ENCODE results near the gene CUX1.
"Not testable (repeated sequence)": the region's sequence is repeated elsewhere in the genome, so short reads cannot be mapped to it uniquely, and the experiment has no call there.

Gene CUX1

GRCh38 chr7:102042016-102042656 is 224.7 kb downstream of the CUX1 start:
- Histone ChIP-seq H3K27me3 (replicated peaks; ENCODE audit: insufficient read depth, low read length) (no peaks in the 10 kb centered on the region), H3K9me3 (replicated peaks; ENCODE audit: insufficient read depth, low read length) (no peaks in the 10 kb centered on the region), H3F3A (ENCODE audit: insufficient read depth, low read length) (no peaks in the 10 kb centered on the region), H2AFZ (ENCODE audit: low read length) (no peak overlapping the region), H3K36me3 (replicated peaks; ENCODE audit: insufficient read depth, low read length) (no peaks in the 10 kb centered on the region), H3K9ac (ENCODE audit: low read length) (no peak overlapping the region), H4K20me1 (ENCODE audit: insufficient read depth, low read length) (no peaks in the 10 kb centered on the region), H3K4me2 (ENCODE audit: low read depth, low read length) (no peak overlapping the region), H3K4me3 (ENCODE audit: low read length) (no peak overlapping the region), H3K4me1 (ENCODE audit: low read length) (no peaks in the 10 kb centered on the region), H3K9me2 (replicated peaks; ENCODE audit: insufficient read depth, low read length) (no peaks in the 10 kb centered on the region), H3K27ac (ENCODE audit: low read length) (no peak overlapping the region), H3K79me2 (ENCODE audit: low read length) (peaks cover 10% of the 10 kb centered on the region)
- no peak for TF ChIP-seq EZH2 (optimal IDR thresholded peaks at IDR 0.05; ENCODE audit: low read depth, low read length)
- TF ChIP-seq CTCF (IDR thresholded peaks at IDR 0.05; ENCODE audit: low read length), result no peak
- no peak for TF ChIP-seq EZH2phosphoT487 (IDR thresholded peaks at IDR 0.05; ENCODE audit: low read length)
- no peak for DNase-seq

- H3K4me3 ChIP-seq (ENCODE audit: low read length); H3K27ac ChIP-seq (ENCODE audit: low read length): not testable (repeated sequence)
These were observed 225.4 kb downstream of the CUX1 start for GRCh38 chr7:102042796-102043195.

GRCh38 chr7:102044641-102044983 is 227.2 kb downstream of the CUX1 start:
- Histone ChIP-seq H3K9me2 (replicated peaks; ENCODE audit: insufficient read depth, low read length) (no peaks in the 10 kb centered on the region), H2AFZ (ENCODE audit: low read length) (no peak overlapping the region), H4K20me1 (ENCODE audit: insufficient read depth, low read length) (no peaks in the 10 kb centered on the region), H3K27me3 (replicated peaks; ENCODE audit: insufficient read depth, low read length) (no peaks in the 10 kb centered on the region), H3F3A (ENCODE audit: insufficient read depth, low read length) (no peaks in the 10 kb centered on the region), H3K4me3 (ENCODE audit: low read length) (no peak overlapping the region), H3K36me3 (replicated peaks; ENCODE audit: insufficient read depth, low read length) (no peaks in the 10 kb centered on the region), H3K27ac (ENCODE audit: low read length) (no peak overlapping the region), H3K4me1 (ENCODE audit: low read length) (no peaks in the 10 kb centered on the region), H3K79me2 (ENCODE audit: low read length) (peaks cover 11% of the 10 kb centered on the region), H3K4me2 (ENCODE audit: low read depth, low read length) (no peak overlapping the region), H3K9me3 (replicated peaks; ENCODE audit: insufficient read depth, low read length) (no peaks in the 10 kb centered on the region), H3K9ac (ENCODE audit: low read length) (no peak overlapping the region)
- no peak for TF ChIP-seq EZH2 (optimal IDR thresholded peaks at IDR 0.05; ENCODE audit: low read depth, low read length)
- no peak for TF ChIP-seq EZH2phosphoT487 (IDR thresholded peaks at IDR 0.05; ENCODE audit: low read length)
- no peak for TF ChIP-seq CTCF (IDR thresholded peaks at IDR 0.05; ENCODE audit: low read length)
- no peak for DNase-seq

More at GRCh38 chr7:102042796-102043195, 225.4 kb downstream of the CUX1 start:
- not testable (repeated sequence) for DNase-seq; H3K27me3 ChIP-seq (replicated peaks; ENCODE audit: insufficient read depth, low read length); H3K4me2 ChIP-seq (ENCODE audit: low read depth, low read length); H3K4me1 ChIP-seq (ENCODE audit: low read length); H3K9ac ChIP-seq (ENCODE audit: low read length); H3F3A ChIP-seq (ENCODE audit: insufficient read depth, low read length); H3K9me3 ChIP-seq (replicated peaks; ENCODE audit: insufficient read depth, low read length); H3K9me2 ChIP-seq (replicated peaks; ENCODE audit: insufficient read depth, low read length); H3K36me3 ChIP-seq (replicated peaks; ENCODE audit: insufficient read depth, low read length); H2AFZ ChIP-seq (ENCODE audit: low read length); H4K20me1 ChIP-seq (ENCODE audit: insufficient read depth, low read length)
- peaks cover 11% of the 10 kb centered on the region for H3K79me2 ChIP-seq (ENCODE audit: low read length)

- H3K9ac ChIP-seq (ENCODE audit: low read length), result no peak overlapping the region
- no peak overlapping the region for H3K4me2 ChIP-seq (ENCODE audit: low read depth, low read length)
- H3K4me3 ChIP-seq (ENCODE audit: low read length), result no peak overlapping the region
- no peaks in the 10 kb centered on the region for H3K4me1 ChIP-seq (ENCODE audit: low read length)
- no peak for DNase-seq
- no peak for TF ChIP-seq EZH2phosphoT487 (IDR thresholded peaks at IDR 0.05; ENCODE audit: low read length)
- no peak for TF ChIP-seq CTCF (IDR thresholded peaks at IDR 0.05; ENCODE audit: low read length)
- no peak for TF ChIP-seq EZH2 (optimal IDR thresholded peaks at IDR 0.05; ENCODE audit: low read depth, low read length)
- peaks cover 11% of the 10 kb centered on the region for H3K79me2 ChIP-seq (ENCODE audit: low read length)
- H3K27me3 ChIP-seq (replicated peaks; ENCODE audit: insufficient read depth, low read length), result no peaks in the 10 kb centered on the region
- no peak overlapping the region for H3K27ac ChIP-seq (ENCODE audit: low read length)
- H3F3A ChIP-seq (ENCODE audit: insufficient read depth, low read length), result no peaks in the 10 kb centered on the region
- H4K20me1 ChIP-seq (ENCODE audit: insufficient read depth, low read length), result no peaks in the 10 kb centered on the region
- H3K36me3 ChIP-seq (replicated peaks; ENCODE audit: insufficient read depth, low read length), result no peaks in the 10 kb centered on the region
- H3K9me3 ChIP-seq (replicated peaks; ENCODE audit: insufficient read depth, low read length), result no peaks in the 10 kb centered on the region
- no peak overlapping the region for H2AFZ ChIP-seq (ENCODE audit: low read length)
- H3K9me2 ChIP-seq (replicated peaks; ENCODE audit: insufficient read depth, low read length), result no peaks in the 10 kb centered on the region
These were observed 227.7 kb downstream of the CUX1 start for GRCh38 chr7:102044984-102045673.

All from MM.1S (cell line).